ENCODE results near the gene DPPA3. TPM values are rescaled to one million over a fixed set of nuclear protein-coding genes. Genes with fewer than 3 reads are reported as not detected.

The DPPA3 gene
- total RNA-seq, 1 donor from 2014 or later = not detected

DNA sequence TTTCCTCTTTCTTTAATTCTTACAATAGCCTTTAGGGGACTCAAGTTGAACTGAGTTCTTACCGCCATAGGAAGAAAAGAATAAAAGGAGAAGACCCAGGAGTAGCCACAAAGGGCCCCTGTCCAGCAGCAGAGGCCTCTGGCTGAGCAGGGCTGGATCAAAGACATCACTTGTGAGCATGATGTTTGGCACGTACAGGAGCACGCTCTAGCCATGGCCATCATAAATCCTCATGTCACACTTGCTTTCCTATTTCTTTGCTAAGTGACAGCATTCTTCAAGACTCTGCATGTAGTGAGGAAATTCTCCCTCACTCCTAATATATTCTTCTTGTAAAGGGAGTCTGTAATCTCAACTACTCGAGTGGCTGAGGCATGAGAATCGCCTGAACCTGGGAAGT, 20.3 kb downstream of the DPPA3 start:
- Mint-ChIP-seq H3K4me1 (no peaks in the 10 kb centered on the region), H3K9me3 (no peaks in the 10 kb centered on the region)
- CTCF ChIA-PET = no interaction called here

DNA sequence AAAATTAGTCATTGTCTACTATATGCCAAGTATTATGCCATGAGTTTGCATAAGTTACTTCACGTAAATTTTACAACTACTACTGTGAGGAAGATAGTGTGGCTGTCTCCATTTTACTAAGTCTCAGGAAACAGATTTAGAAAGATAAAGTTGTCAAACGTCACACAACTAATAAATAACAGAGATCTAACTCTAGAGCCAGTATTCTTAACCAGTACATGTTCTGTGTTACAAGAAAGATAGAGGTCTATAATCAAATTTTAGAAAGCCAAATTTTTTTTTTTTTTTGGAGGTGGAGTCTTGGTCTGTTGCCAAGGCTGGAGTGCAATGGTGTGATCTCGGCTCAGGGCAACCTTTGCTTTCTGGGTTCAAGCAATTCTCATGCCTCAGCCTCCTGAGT, 21.8 kb downstream of the DPPA3 start:
- no peaks in the 10 kb centered on the region for H3K27me3 Mint-ChIP-seq
- intact Hi-C loops (cut with micrococcal nuclease) = no loop called here
- H3K4me1 Mint-ChIP-seq = no peaks in the 10 kb centered on the region
- ChIA-PET CTCF (no interaction called here), POLR2A (no interaction called here)
- H3K36me3 Mint-ChIP-seq (ENCODE audit: low read depth) = no peaks in the 10 kb centered on the region
- no peaks in the 10 kb centered on the region for H3K9me3 Mint-ChIP-seq
- ATAC-seq (ENCODE audit: low read depth) (no peak), DNase-seq (no peak)
- H3K27ac Mint-ChIP-seq = no peak overlapping the region
- H3K4me3 Mint-ChIP-seq = no peak overlapping the region
- TF ChIP-seq CTCF (IDR thresholded peaks at IDR 0.05) = no peak

More for the DNA sequence above, 20.3 kb downstream of the DPPA3 start:
- no peak for TF ChIP-seq CTCF (IDR thresholded peaks at IDR 0.05)
- no peak overlapping the region for H3K27ac Mint-ChIP-seq
- POLR2A ChIA-PET = no interaction called here
- peaks cover 2% of the 10 kb centered on the region for H3K27me3 Mint-ChIP-seq
- intact Hi-C loops (cut with micrococcal nuclease) = no loop called here
- no peaks in the 10 kb centered on the region for H3K36me3 Mint-ChIP-seq (ENCODE audit: low read depth)
- ATAC-seq (ENCODE audit: low read depth) (no peak), DNase-seq (no peak)
- H3K4me3 Mint-ChIP-seq = no peak overlapping the region

DNA sequence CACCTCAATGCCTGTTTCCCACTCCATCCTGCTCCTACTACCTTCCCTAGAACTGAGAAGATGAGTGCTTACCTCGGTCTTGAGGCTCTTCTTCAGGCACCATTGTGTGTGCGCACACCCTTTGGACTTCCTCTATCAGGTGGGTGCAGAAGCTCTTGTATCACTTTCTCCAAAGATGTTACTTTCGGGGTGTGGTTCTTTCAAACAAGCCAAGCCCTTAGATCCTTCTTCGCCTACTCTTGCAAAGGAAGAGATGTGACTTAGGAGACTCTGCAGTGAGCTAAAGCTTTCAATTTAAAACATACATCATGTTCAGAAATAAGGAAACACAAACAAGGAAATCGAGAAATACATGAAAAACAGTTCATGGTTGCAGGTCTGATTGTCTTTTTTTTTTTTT, 36.0 kb downstream of the DPPA3 start, which contains the start of gene CLEC4C:
TSS of gene CLEC4C (minus strand) at position 130 of the 400 bp plus-strand sequence. CDS start at position 103, 27 bp downstream.
- Mint-ChIP-seq H3K9me3 (peaks cover 3% of the 10 kb centered on the region), H3K27me3 (peaks cover 8% of the 10 kb centered on the region), H3K27ac (peak within 1 kb of the TSS; percentile 78), H3K4me1 (peaks cover 23% of the 10 kb centered on the region), H3K4me3 (peak within 1 kb of the TSS; percentile 52), H3K36me3 (ENCODE audit: low read depth) (no peaks in the 10 kb centered on the region)
- intact Hi-C loops (cut with micrococcal nuclease) = no loop called here
- DNase-seq (no peak), ATAC-seq (ENCODE audit: low read depth) (no peak)
- ChIA-PET CTCF (no interaction called here), POLR2A (interaction anchor here (0.7 kb wide), 1 partner anchor 26 kb away, joined by 3 read pairs; no protein-coding TSS in a partner anchor)
- TF ChIP-seq CTCF (IDR thresholded peaks at IDR 0.05) = no peak

DNA sequence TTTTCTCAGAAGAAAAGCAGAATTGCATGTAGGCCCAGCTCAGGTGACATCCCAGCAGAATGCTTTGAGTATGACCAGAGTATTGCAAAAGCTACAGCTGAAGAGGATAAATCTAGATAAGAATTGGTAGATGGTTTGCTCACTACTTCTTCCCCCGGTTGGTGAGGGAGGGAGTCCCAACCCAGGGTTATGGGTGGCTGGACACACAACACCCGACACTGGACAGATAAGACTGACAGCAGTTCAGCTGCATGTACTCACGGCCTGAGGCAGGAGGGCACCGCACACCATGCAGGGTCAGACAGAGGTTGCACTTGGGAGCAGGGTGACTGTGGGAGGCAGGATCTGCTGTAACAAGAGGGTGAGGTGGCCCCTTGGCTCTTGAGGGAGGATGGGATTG, 37.6 kb downstream of the DPPA3 start:
- H3K9me3 Mint-ChIP-seq = no peaks in the 10 kb centered on the region
- intact Hi-C loops (cut with micrococcal nuclease) = no loop called here
- ChIA-PET POLR2A (no interaction called here), CTCF (no interaction called here)
- no peak for ATAC-seq (ENCODE audit: low read depth)
- no peak for DNase-seq
- no peak for TF ChIP-seq CTCF (IDR thresholded peaks at IDR 0.05)
- H3K4me1 Mint-ChIP-seq = peaks cover 27% of the 10 kb centered on the region
- no peak overlapping the region for H3K4me3 Mint-ChIP-seq
- peak overlapping the region; percentile 65 for H3K27ac Mint-ChIP-seq
- H3K27me3 Mint-ChIP-seq = peaks cover 10% of the 10 kb centered on the region
- no peaks in the 10 kb centered on the region for H3K36me3 Mint-ChIP-seq (ENCODE audit: low read depth)

DNA sequence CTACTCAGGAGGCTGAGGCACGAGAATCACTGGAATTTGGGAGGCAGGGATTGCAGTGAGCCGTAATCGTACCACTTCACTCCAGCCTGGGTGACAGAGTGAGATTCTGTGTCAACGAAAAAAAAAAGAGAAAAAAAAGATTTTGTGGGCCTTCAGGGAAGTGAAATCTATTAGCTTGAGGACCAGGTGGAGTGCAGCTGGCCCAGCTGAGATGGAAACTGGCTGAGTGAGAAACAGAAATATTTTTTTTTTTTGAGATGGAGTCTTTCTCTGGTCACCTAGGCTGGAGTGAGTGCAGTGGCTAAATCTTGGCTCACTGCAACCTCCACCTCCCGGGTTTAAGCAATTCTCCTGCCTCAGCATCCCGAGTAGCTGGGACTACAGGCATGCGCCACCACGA, 38.2 kb downstream of the DPPA3 start:
- POLR2A ChIA-PET = no interaction called here
- Mint-ChIP-seq H3K27me3 (peaks cover 10% of the 10 kb centered on the region), H3K36me3 (ENCODE audit: low read depth) (no peaks in the 10 kb centered on the region), H3K4me1 (peaks cover 24% of the 10 kb centered on the region), H3K9me3 (no peaks in the 10 kb centered on the region), H3K4me3 (no peak overlapping the region), H3K27ac (no peak overlapping the region)
- CTCF ChIA-PET = no interaction called here
- DNase-seq (no peak), ATAC-seq (ENCODE audit: low read depth) (no peak)
- no peak for TF ChIP-seq CTCF (IDR thresholded peaks at IDR 0.05)
- intact Hi-C loops (cut with micrococcal nuclease) = no loop called here
